Astrocyte (in vitro differentiated cells and primary cell): ENCODE measurements around the gene COL5A1.

Source experiments
- EZH2 ChIP-seq: IDR thresholded peaks from 2 replicates; pipeline ENCODE4 v1.6.1; 2012; ENCODE audit warnings: mild to moderate bottlenecking, low read length, inconsistent platforms; ENCODE audit not compliant: insufficient read depth
- TF ChIP-seq, protein P1 (sequence below): IDR thresholded peaks from 2 replicates; pipeline ENCODE4 v1.5.1; 2011; ENCODE audit warnings: low read depth, mild to moderate bottlenecking, inconsistent platforms, low read length, moderate library complexity; ENCODE audit not compliant: insufficient read depth

DNA sequence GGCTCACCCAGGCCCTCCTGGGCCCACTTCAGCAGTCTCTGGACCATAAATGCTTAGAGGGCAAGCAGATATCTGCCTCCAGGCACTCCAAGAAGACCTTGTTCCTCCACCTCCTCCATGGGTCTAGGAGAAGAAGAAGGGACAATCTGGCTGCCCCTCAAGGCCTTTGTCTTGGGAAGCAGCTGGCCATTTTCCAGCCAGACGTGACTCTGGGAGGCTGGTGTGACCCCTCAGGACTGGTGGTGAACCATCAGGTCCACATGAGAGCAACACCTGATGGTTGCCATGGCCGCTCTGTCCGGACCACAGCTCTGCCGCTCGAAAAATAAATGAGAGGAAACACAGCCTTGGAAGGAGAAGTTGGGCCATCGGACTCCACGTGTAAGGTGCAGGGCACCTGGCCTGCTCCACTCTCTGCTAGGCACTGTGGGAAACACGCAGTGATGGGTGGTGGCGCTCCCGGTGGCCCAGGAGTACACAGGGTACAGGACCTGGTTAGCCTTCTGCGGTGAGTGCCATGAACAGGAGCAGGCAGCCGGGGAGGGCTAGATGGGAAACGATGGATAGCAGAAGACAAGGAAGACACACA lies 3.0 kb upstream of the COL5A1 start:
- TF ChIP-seq, protein P1, sequence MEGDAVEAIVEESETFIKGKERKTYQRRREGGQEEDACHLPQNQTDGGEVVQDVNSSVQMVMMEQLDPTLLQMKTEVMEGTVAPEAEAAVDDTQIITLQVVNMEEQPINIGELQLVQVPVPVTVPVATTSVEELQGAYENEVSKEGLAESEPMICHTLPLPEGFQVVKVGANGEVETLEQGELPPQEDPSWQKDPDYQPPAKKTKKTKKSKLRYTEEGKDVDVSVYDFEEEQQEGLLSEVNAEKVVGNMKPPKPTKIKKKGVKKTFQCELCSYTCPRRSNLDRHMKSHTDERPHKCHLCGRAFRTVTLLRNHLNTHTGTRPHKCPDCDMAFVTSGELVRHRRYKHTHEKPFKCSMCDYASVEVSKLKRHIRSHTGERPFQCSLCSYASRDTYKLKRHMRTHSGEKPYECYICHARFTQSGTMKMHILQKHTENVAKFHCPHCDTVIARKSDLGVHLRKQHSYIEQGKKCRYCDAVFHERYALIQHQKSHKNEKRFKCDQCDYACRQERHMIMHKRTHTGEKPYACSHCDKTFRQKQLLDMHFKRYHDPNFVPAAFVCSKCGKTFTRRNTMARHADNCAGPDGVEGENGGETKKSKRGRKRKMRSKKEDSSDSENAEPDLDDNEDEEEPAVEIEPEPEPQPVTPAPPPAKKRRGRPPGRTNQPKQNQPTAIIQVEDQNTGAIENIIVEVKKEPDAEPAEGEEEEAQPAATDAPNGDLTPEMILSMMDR = no peak
- no peak for TF ChIP-seq EZH2
